NCI-H2107 treated with DMSO at 0.1 percent for 48 hours (cell line): ENCODE data around the gene RPL10A.
A peak's percentile ranks its signal among the peaks of the same experiment; 100 is the strongest.

ENCODE experiments used
- DNase-seq: peaks from one replicate; lab custom pipeline; 2025; ENCODE audit not compliant: unreplicated experiment; lab: John Stamatoyannopoulos, UW

RPL10A gene

DNA sequence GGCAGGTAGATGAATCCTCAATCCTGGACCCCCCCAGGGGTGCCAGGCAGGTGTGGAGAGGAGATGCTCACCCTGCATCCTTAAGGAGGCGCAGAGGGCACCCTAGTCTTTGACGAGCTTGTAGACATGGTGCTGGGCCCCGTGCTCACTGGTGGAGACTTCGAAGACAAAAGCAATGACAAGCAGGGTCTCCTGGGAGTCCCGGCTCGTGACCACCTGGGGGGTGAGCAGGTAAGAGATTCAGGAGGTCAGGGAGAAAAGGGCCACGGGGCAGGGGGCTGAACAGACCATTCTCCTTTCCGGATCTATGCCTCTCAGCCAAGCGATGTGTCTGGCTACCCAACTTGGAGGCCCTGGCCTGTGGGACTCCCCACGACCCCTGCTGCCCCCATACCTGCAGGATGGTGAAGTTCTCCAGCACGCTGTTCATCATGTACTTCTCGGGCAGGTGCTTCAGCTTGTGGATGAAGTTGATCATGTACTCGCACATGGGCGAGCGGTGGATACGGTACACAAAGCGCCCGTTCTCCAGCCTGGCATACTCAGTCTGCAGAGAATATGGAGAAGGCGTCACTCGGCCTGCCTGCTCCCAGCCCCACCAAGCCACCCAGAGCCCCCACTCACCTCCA is 6.9 kb downstream of the RPL10A start:
- DNase-seq = no peak

- no peak for DNase-seq
Measured at GRCh38 chr6:35475573-35475972, 7.4 kb downstream of the RPL10A start.

DNA sequence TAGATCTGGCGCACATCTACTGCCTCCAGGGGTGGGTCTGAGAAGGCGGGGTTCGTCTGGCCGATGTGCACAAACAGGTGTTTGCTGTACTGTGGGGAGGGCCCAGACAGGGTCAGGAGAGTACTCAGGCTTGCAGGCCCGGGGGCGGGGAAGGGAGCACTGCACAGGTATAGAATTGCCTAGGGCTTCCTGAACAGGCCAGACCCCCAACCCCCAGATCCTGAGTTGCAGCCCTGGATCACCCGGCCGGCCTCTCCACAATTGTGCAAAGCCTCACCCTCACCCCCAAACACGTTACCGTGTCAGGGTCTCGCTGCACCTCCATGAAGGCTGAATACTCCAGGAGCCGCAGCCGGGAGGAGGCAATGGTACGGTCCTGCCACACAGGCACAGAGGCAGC is 7.8 kb downstream of the RPL10A start:
- DNase-seq = no peak

DNA sequence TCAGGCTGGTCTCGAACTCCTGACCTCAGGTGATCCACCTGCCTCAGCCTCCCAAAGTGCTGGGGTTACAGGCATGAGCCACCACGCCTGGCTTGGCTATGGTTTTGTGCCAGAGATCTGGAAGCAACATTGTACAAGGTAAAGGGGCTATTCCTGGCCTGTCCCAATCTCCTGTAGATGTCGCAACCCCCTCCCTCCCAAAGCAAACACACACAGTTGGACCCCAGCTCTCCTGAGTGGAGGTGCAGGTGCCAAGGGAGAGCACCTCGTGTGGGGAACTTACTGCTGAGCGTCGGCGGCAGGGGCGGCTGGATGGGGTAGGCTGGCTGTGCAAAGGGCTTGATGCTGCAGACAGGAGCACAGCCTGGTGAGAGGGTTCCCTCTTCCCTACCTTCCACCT is 8.8 kb downstream of the RPL10A start:
- no peak for DNase-seq

DNA sequence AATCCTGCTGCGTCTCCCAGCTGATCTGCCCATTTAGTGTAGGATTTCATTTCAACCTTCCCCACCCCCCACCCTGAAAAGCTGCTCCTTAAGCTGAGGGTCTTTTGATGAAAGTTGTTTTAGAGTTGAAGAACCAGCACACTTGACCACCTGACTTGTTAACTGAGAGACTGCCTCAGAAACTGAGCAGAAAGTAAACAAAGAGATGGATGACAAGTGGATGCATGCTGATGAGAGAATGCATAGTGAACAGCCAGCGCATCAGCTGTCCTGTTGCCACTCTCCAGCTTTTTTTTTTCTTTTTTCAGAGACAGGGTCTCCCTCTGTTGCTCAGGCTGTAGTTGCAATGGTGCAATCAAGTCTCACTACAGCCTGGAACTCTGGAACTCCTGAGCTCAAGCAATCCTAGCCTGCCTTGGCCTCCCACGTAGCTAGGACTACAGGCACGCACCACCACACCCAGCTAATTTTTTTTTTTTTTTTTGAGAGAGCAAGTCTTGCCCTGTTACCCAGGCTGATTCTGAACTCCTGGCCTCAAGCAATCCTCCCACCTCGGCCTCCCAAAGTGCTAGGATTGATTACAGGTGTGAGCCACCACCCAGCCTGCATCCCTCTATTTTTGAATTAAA is 9.5 kb downstream of the RPL10A start:
- DNase-seq = peak; percentile 40

DNA sequence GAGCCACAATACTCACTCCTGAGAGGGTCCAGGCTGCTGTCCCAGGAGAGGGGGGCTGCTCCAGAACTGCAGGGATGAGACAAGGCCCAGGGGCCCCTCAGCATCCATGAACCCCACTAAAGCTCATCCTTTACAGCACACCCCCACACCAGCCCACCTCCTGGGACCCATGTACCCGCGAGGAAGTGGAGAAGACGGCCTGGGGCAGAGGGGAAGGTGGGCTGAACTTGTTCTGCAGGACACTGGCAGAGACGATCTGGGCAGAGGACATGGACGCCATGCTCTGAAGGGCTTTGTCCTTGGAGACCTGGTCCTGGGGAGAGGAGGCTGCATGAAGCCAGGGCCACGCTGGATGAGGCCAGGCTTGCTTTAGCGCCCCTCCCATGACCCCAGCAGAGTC is 10.1 kb downstream of the RPL10A start:
- DNase-seq = no peak

DNA sequence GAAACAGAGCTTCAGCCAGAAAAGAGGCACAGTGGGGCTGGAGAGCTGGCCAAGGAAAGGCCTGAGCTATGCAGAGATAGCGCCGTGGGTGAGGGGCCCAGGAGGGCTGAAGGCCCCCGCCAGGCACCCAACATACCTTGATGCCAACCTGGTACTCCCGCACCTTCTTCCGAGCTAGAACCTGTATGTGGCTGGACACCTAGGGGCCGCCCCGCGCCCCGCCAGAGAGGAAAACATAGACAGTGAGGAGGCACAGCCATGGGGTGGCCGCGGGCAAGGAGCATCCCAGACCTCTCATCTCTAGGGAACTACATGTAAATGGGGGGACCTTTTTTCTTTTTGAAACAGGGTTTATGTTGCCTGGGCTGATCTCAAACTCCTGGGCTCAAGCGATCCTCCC is 12.0 kb downstream of the RPL10A start:
- no peak for DNase-seq

DNA sequence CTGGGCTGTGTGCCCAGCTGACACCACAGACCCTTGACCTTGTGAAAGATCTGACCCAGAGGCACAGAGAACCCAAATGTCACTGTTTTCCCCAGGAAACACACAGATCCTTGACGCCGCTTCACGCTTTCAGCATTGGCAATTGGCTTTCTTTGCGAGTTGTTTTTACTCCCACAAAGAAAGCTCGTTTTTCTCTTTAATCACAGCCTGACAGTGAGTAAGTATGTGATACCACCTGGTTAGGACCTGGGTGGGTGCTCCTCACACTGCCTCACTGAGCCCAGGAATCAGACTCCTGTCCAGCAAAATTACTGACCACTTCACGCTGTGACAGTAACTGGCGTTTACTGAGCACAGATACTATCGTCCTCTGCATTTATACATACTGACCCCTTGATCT is 13.0 kb downstream of the RPL10A start:
- DNase-seq = no peak

- no peak for DNase-seq
Measured at GRCh38 chr6:35483062-35483461, 14.9 kb downstream of the RPL10A start.

DNA sequence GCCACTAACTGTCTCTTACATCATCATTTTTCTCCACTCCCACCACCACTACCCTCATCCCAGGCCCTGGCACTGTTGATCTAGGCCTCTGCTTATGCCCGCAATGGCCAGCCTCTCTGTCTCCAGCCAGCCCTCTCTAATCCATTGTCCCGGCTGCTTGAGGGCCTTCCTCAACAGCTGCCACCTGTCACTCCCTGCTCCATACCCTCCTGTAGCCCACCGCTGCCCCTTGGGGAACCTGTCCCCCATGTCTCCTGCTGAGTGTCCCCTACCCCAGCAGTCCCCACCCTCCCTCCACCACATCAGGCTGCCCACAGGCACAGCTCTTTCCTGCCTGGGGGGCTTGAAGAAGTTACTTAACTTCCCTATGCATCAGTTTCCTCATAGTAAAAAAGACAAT is 15.3 kb downstream of the RPL10A start:
- no peak for DNase-seq

- DNase-seq = no peak
Measured at GRCh38 chr6:35483893-35484645, 15.9 kb downstream of the RPL10A start.

DNA sequence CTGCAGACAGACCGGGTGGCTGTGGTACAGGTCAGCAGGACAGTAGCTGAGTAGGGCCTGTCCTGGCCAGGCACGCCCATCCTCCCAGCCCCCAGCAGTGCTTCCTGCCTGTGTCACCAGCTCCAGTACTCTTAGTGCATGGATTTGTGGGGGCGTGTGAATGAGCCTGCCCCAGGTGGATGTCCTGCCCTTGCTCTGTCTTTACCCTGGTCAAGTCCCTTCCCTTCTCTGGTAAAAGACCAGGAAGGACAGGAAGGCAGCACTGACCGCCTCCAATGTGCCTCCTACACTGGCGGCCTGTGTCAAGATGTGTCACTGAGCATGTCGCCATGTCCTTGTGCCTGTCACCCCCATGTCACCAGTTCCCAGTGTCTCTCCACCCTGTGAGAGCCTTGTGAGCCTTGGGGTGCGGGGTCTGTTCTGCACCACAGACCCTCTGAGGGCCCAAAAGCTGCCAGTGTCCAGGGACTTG is 16.8 kb downstream of the RPL10A start:
- no peak for DNase-seq

DNA sequence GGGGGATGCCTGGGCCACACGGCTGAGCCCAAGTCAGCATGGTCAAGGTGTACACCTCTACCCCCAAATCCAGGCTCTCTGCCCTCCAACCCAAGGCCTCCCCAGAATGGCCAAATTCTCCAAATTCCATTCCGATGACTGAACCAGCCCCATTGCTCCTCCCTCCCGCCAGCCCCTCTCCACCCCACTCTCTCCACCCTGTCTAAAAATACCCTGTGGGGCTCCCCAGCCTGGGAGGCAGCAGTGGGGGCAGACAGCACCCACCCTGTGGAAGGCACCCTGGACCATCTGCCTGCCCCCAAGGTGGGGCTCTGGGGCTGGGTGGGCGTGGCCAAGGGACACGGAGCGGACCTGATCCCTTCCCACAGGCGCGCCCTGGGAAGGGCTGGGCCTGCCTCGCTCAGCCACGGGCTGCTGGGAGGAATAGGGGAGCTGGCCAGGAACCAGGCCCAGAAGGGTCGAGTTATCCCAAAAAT is 17.2 kb downstream of the RPL10A start:
- no peak for DNase-seq

- no peak for DNase-seq
Measured at GRCh38 chr6:35486005-35486925, 18.1 kb downstream of the RPL10A start.

DNA sequence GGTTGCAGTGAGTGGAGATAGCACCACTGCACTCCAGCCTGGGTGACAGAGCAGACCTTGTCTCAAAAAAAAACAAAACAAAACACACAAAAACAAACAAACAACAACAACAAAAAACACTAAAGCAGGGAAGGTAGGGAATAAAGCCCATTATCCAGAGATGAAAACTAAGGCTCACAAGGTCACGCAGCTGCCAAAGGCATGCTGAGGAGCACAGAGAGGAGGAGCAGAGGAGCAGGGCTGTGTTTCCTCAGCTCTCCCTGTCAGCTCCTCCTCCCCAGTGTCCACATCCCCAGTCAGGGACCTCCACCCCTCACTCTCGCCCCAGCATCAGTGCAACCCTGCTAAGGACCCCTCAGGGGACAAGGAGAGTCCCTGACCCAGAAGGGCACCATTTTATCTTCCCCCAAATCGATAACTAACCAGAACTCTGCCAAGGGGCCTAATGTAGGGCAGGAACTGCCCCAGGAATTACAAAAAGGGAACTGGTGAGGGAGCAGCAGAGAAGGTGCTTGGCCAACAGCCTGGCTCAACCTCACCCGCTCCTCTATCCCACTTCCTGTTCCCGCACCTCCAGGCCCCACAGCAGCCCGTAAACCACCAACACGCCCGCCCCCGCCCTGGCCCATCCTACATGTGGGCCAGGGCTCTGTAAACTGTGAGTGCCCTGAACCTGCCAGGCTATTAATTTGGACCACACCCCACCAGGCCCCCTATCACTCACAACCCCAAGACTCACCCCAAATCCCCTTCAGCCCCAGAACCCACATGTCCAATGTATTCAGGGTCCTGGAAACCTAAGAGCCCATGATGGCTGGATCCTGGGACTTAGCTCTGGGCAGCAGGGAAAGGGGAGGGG is 19.7 kb downstream of the RPL10A start:
- DNase-seq = no peak

DNA sequence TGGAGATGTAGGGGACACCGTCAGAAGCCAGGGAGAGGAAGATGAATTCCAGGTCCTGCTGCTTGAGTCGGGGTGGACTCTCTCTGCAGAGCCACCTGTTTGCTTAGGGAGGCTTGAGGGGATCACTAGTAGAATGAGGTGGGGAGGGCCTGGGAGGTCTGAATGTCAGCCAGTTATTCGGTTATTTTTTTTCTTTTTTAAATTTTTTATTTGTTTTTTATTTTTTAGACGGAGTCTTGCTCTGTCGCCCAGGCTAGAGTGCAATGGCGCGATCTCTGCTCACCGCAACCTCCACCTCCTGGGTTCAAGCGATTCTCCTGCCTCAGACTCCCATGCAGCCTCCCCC is 20.3 kb downstream of the RPL10A start:
- DNase-seq = no peak

DNA sequence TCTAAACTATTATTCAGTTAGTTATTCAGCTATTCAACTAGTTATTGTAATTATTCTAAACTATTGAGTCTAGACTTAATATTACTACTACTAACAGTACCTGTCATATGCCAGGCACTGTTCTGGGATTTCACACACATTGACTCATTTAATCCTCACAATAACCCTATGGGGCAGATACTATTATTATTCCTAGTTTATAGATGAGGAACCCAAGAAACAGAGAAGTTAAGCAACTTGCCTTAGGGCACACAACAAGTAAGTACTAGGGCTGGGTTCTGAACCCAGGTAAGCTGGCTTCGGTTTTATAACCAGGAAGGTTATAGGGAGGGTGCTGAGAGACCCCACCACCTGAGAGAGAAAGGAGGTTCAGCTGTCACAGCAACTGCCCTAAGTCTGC is 20.9 kb downstream of the RPL10A start:
- peak; percentile 5 for DNase-seq

- DNase-seq = no peak
Measured at GRCh38 chr6:35489995-35490791, 22.0 kb downstream of the RPL10A start.

DNA sequence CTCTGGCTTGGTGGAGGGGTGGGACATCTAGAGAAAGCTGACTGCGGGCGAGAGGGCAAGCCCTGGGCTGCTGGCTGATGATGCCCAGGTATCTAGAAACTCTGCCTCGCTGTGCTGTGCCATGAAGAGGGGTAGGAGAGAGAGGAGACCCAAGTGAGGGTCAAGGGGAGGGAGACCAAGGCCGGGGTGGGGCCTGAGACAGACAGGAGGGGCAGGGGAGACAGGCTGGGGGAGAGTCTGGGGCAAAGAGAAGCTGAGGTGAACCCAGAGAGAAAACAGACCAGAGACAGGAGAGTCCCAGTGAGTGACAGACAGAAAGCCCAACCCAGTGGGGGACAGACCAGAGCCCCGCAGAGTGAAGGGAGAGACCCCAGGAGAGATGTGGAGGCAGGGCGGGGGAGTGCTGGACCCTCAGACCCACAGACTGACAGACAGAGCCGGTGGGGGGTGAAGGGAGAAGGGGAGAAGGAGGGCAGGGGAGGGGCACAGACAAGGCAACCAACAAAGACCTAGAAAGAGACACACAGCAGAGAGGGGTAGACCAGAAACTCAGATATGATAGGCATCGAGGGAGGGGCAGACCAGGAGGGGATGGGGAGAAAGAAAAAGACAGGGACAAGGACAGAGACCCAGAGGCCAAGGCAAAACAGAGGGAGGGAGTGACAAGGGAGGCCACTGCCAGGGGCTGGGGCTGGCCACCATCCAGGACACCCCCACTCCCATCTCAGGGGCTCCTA is 22.8 kb downstream of the RPL10A start:
- no peak for DNase-seq
